GM19395 (cell line): ENCODE results near the gene PRR13.
A peak's percentile ranks its signal among the peaks of the same experiment; 100 is the strongest.

Experiments used
- ATAC-seq: cut with Tn5 transposase; IDR thresholded peaks from one replicate; pipeline ENCODE4 v1.9.1; 2021; ENCODE audit warnings: mild to moderate bottlenecking, moderate library complexity; ENCODE audit not compliant: unreplicated experiment

The PRR13 gene

DNA sequence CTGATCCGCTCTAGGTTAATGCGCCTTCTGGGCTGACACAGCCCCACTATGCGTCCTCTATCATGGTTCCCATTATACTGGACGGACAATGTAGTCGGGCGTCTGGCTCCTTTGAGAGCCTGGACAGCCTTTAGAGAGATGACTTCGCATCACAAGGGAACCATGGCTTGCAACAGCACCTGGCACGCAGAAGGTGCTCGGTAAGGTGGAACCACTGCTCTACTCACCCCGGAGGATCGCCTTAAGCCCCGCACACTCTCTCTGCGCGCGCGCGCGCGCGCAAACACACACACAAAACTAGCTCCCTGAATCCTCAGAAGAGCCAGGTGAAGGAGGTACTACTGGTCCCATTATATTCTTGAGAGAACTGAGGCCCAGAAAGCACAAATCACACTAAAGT is 50.7 kb downstream of the PRR13 start:
- ATAC-seq: no peak

DNA sequence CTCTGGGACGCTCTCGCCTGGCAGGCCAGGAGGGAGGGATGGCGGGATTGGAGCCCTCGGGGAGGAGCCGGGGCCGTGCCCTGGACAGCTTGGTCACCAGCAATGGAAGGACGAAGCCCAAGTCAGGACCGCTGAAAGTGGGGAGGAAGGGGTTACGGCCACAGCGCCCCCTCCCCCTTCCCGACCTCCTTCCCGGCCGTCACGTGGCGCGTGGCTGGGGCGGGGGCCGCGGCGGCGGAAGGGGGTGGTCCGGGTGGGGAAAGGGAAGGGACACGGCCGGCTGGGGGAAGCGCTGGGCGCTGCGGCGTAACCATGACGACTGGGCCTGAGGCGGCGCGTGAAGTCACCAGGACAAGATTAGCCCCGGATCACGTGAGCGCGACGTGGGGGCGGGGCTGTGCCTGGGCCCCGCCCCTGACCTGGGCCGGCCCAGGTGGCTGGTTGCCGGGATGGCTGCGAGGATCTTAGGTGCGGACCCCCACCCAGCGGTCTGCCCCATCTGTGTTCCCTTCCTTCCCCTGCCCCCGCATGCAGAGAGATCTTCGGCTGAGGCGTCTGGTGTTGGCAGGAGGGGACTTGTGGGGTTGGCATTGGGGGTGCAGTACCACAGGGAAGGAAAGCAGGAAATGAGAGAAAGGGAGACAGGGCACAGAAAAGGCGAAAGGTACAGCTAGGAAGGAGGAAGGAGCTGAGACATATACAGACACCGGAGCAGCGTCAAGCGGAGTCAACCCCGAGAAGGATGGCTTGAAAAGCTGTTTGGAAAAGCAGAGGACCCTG is 51.5 kb downstream of the PRR13 start:
- peak; percentile 92 for ATAC-seq

DNA sequence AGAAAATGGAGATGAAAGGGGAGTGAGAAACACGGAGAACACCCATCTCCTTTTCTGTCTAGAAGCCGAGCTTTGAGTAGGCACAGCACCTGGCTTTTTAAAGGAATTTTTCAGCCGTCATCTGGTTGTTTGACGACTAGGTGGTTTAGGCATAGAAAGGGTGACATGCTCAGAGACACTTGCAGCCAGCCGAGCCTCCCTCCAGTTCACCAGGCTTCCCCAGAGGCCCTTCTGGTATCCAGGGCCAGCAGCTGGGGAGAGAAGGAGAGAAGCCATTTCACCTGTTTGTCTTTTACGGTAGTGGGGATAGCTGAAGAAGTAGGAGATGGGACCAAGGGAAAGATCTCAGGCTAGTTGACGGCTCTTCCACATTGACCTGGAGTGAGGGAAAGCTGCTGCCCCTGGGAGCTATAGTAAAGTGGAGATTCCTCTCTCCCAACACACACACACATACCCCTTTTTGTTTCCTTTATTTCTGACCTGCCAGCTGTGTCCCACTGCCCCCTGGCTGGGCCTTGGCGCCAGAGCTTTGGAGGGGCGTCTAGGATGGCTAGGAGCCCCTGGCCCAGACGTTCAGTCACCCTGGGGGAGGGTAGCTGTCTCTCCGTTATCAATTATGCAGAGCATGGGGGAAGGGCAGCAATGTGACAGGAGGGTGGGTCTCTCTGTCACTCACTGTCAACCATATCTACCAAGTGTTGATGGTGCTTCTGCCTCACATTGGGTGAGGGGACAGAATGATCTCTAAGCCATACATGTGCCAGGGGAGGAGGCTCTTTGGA is 52.3 kb downstream of the PRR13 start:
- no peak for ATAC-seq
